Measurements from ENCODE around the gene PPP6C. TPM values are rescaled to one million over a fixed set of nuclear protein-coding genes. Genes with fewer than 3 reads are reported as not detected.

PPP6C gene
- total RNA-seq, 1 experiment from 2014 or later = 40.7 TPM

GRCh38 chr9:125142560-125143376 lies 46.8 kb downstream of the PPP6C start:
- H3K9me3 Mint-ChIP-seq (ENCODE audit: unreplicated experiment) = no peaks in the 10 kb centered on the region
- peak overlapping the region; percentile 85 for H3K27ac Mint-ChIP-seq (ENCODE audit: low read depth, unreplicated experiment)
- peak overlapping the region; percentile 95 for H3K4me3 Mint-ChIP-seq (ENCODE audit: unreplicated experiment)
- TF ChIP-seq, protein P1, sequence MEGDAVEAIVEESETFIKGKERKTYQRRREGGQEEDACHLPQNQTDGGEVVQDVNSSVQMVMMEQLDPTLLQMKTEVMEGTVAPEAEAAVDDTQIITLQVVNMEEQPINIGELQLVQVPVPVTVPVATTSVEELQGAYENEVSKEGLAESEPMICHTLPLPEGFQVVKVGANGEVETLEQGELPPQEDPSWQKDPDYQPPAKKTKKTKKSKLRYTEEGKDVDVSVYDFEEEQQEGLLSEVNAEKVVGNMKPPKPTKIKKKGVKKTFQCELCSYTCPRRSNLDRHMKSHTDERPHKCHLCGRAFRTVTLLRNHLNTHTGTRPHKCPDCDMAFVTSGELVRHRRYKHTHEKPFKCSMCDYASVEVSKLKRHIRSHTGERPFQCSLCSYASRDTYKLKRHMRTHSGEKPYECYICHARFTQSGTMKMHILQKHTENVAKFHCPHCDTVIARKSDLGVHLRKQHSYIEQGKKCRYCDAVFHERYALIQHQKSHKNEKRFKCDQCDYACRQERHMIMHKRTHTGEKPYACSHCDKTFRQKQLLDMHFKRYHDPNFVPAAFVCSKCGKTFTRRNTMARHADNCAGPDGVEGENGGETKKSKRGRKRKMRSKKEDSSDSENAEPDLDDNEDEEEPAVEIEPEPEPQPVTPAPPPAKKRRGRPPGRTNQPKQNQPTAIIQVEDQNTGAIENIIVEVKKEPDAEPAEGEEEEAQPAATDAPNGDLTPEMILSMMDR (IDR thresholded peaks at IDR 0.05; ENCODE audit: unreplicated experiment) = no peak
- no TSS peak for BruUV-seq (replicated peaks)
- H3K4me1 Mint-ChIP-seq (ENCODE audit: insufficient read depth, unreplicated experiment) = peaks cover 21% of the 10 kb centered on the region
- CTCF ChIA-PET = interaction anchor here (0.5 to 1.5 kb wide), 11 partner anchors 11 to 1277 kb away, joined by 3 to 4 read pairs (median 3); no protein-coding TSS in a partner anchor
- DNase-seq (ENCODE audit: unreplicated experiment) = no peak
- POLR2A ChIA-PET = interaction anchor here (0.6 to 2.1 kb wide), 18 partner anchors 12 to 371 kb away, joined by 3 to 9 read pairs (median 3); partner anchors contain the start of genes ARPC5L, NR6A1 and RPL35
- intact Hi-C loops (cut with micrococcal nuclease) = loop anchor here (1.0 to 5.0 kb wide), 4 partner anchors 201 to 372 kb away; partner anchors contain the start of genes GOLGA1 and NR6A1
- no peaks in the 10 kb centered on the region for H3K27me3 Mint-ChIP-seq (ENCODE audit: insufficient read depth, unreplicated experiment)
- peaks cover 25% of the 10 kb centered on the region for H3K36me3 Mint-ChIP-seq (ENCODE audit: insufficient read depth, unreplicated experiment)

- Mint-ChIP-seq H3K36me3 (ENCODE audit: insufficient read depth, unreplicated experiment) (peaks cover 25% of the 10 kb centered on the region), H3K9me3 (ENCODE audit: unreplicated experiment) (no peaks in the 10 kb centered on the region), H3K4me1 (ENCODE audit: insufficient read depth, unreplicated experiment) (peaks cover 21% of the 10 kb centered on the region), H3K27me3 (ENCODE audit: insufficient read depth, unreplicated experiment) (no peaks in the 10 kb centered on the region), H3K4me3 (ENCODE audit: unreplicated experiment) (peak overlapping the region; percentile 95), H3K27ac (ENCODE audit: low read depth, unreplicated experiment) (no peak overlapping the region)
- TF ChIP-seq, protein P1 (IDR thresholded peaks at IDR 0.05; ENCODE audit: unreplicated experiment) = no peak
- CTCF ChIA-PET = interaction anchor here (0.7 to 1.0 kb wide), 3 partner anchors 10 to 532 kb away, joined by 3 read pairs; no protein-coding TSS in a partner anchor
- POLR2A ChIA-PET = interaction anchor here (0.6 to 1.6 kb wide), 5 partner anchors 15 to 225 kb away, joined by 3 to 6 read pairs (median 4); no protein-coding TSS in a partner anchor
- intact Hi-C loops (cut with micrococcal nuclease) = loop anchor here (2.0 to 5.0 kb wide), 2 partner anchors 269 to 371 kb away; partner anchors contain the start of gene NR6A1
- BruUV-seq (replicated peaks) = TSS peak; percentile 11
- DNase-seq (ENCODE audit: unreplicated experiment) = no peak
Measured at GRCh38 chr9:125141751-125142150, 47.9 kb downstream of the PPP6C start.

DNA sequence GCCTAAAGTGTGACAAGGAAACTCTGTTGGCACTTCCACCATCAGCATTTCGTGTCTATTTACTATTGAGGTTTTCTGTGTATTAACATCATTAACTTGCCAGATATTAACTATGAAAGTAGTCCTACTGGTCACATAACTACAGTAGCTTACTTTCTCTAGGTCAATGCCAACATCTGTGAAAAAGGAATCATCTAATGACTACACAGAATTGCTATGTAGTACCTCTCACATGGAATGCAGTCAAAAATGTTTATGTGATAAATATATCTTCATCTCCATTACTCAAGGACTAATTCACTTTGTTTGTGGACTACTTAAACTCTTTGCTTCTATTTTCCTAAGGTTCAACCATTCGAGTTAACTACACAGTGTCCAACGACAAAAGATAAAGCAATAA lies 48.4 kb downstream of the PPP6C start:
- Mint-ChIP-seq H3K36me3 (ENCODE audit: insufficient read depth, unreplicated experiment) (peaks cover 22% of the 10 kb centered on the region), H3K27me3 (ENCODE audit: insufficient read depth, unreplicated experiment) (no peaks in the 10 kb centered on the region), H3K9me3 (ENCODE audit: unreplicated experiment) (no peaks in the 10 kb centered on the region), H3K27ac (ENCODE audit: low read depth, unreplicated experiment) (no peak overlapping the region), H3K4me1 (ENCODE audit: insufficient read depth, unreplicated experiment) (peaks cover 18% of the 10 kb centered on the region), H3K4me3 (ENCODE audit: unreplicated experiment) (no peak overlapping the region)
- intact Hi-C loops (cut with micrococcal nuclease) = loop anchor here (5.0 kb wide), 1 partner anchor 269 kb away; no protein-coding TSS in a partner anchor
- POLR2A ChIA-PET = interaction anchor here (0.6 to 1.6 kb wide), 3 partner anchors 15 to 278 kb away, joined by 3 to 6 read pairs (median 4); no protein-coding TSS in a partner anchor
- BruUV-seq (replicated peaks) = no TSS peak
- TF ChIP-seq, protein P1 (IDR thresholded peaks at IDR 0.05; ENCODE audit: unreplicated experiment) = no peak
- CTCF ChIA-PET = no interaction called here
- DNase-seq (ENCODE audit: unreplicated experiment) = no peak

GRCh38 chr9:125140576-125140975 lies 49.0 kb downstream of the PPP6C start:
- Mint-ChIP-seq H3K9me3 (ENCODE audit: unreplicated experiment) (no peaks in the 10 kb centered on the region), H3K27me3 (ENCODE audit: insufficient read depth, unreplicated experiment) (no peaks in the 10 kb centered on the region), H3K36me3 (ENCODE audit: insufficient read depth, unreplicated experiment) (peaks cover 19% of the 10 kb centered on the region), H3K4me3 (ENCODE audit: unreplicated experiment) (no peak overlapping the region), H3K4me1 (ENCODE audit: insufficient read depth, unreplicated experiment) (peaks cover 15% of the 10 kb centered on the region), H3K27ac (ENCODE audit: low read depth, unreplicated experiment) (no peak overlapping the region)
- ChIA-PET CTCF (interaction anchor here (0.5 to 0.7 kb wide), 3 partner anchors 253 to 374 kb away, joined by 3 to 6 read pairs (median 5); no protein-coding TSS in a partner anchor), POLR2A (interaction anchor here (1.0 kb wide), 1 partner anchor 278 kb away, joined by 3 read pairs; no protein-coding TSS in a partner anchor)
- no TSS peak for BruUV-seq (replicated peaks)
- intact Hi-C loops (cut with micrococcal nuclease) = loop anchor here (5.0 kb wide), 1 partner anchor 268 kb away; no protein-coding TSS in a partner anchor
- TF ChIP-seq, protein P1 (IDR thresholded peaks at IDR 0.05; ENCODE audit: unreplicated experiment) = no peak
- no peak for DNase-seq (ENCODE audit: unreplicated experiment)

All from MCF 10A (cell line).